ENCODE data around the gene CRYL1.

DNA sequence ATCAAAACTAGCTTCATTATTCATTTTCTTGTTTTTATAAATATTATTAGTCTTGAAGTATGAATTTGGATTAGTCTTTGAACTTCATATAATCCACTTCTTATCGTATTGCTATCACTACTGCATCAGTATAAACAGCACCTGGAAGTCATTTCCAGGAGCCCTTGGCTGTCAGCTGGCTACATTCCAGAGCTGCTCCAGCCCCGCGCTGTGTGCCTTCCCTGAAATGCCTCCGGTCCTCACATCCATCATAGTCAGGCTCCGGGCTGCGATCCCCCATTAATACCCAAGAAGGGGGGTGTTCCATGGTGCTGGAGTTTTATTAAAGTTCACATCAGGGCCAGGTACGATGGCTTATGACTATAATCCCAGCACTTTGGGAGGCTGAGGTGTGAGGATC lies 169.2 kb downstream of the CRYL1 start:
- TF ChIP-seq, protein P1, sequence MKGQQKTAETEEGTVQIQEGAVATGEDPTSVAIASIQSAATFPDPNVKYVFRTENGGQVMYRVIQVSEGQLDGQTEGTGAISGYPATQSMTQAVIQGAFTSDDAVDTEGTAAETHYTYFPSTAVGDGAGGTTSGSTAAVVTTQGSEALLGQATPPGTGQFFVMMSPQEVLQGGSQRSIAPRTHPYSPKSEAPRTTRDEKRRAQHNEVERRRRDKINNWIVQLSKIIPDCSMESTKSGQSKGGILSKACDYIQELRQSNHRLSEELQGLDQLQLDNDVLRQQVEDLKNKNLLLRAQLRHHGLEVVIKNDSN (IDR thresholded peaks at IDR 0.05): no peak
- TF ChIP-seq YY1 (IDR thresholded peaks at IDR 0.05; ENCODE audit: low read depth) (no peak), TAF1 (IDR thresholded peaks at IDR 0.05; ENCODE audit: low read depth) (no peak)
- TF ChIP-seq, protein P2, sequence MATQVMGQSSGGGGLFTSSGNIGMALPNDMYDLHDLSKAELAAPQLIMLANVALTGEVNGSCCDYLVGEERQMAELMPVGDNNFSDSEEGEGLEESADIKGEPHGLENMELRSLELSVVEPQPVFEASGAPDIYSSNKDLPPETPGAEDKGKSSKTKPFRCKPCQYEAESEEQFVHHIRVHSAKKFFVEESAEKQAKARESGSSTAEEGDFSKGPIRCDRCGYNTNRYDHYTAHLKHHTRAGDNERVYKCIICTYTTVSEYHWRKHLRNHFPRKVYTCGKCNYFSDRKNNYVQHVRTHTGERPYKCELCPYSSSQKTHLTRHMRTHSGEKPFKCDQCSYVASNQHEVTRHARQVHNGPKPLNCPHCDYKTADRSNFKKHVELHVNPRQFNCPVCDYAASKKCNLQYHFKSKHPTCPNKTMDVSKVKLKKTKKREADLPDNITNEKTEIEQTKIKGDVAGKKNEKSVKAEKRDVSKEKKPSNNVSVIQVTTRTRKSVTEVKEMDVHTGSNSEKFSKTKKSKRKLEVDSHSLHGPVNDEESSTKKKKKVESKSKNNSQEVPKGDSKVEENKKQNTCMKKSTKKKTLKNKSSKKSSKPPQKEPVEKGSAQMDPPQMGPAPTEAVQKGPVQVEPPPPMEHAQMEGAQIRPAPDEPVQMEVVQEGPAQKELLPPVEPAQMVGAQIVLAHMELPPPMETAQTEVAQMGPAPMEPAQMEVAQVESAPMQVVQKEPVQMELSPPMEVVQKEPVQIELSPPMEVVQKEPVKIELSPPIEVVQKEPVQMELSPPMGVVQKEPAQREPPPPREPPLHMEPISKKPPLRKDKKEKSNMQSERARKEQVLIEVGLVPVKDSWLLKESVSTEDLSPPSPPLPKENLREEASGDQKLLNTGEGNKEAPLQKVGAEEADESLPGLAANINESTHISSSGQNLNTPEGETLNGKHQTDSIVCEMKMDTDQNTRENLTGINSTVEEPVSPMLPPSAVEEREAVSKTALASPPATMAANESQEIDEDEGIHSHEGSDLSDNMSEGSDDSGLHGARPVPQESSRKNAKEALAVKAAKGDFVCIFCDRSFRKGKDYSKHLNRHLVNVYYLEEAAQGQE (IDR thresholded peaks at IDR 0.05; ENCODE audit: low read depth): no peak
